K562 (cell line): ENCODE measurements around the gene GOLIM4. TPM values are rescaled to one million over a fixed set of nuclear protein-coding genes. Genes with fewer than 3 reads are reported as not detected.
A peak's percentile ranks its signal among the peaks of the same experiment; 100 is the strongest.

ENCODE experiments used
- ATAC-seq: fragments of 200-7000 bp; cut with Tn5 transposase; 3 replicates; pipeline ENCODE4 v1.9.1; 2020; ENCODE audit warnings: moderate library complexity
- BruUV-seq: library from RNA; stranded (reverse); fragments of 400-500 nt; replicated peaks from 2 replicates; lab custom pipeline; 2021; lab: Mats Ljungman, UMichigan
- CTCF ChIA-PET: fragments of 300-600 bp; formaldehyde crosslinking; extraction: SDS; loops from one replicate; lab custom pipeline; 2021; ENCODE audit warnings: low intra/inter-chr PET ratio; lab: Yijun Ruan, JAX
- POLR2A ChIA-PET: fragments of 300-600, 350-650 bp; sonication (Branson Sonifier 250); formaldehyde crosslinking; extraction: SDS; loops from one replicate; lab custom pipeline; 2021; ENCODE audit warnings: antibody characterized with exemption, inconsistent platforms; lab: Yijun Ruan, JAX
- DNase-seq, 4 experiments: peaks; one replicate each; pipeline versions ENCODE4 v3.0.0 to v3.0.0-alpha.2; 2011 to 2018; ENCODE audit warnings: low spot score in 3 of 4, mixed read lengths in 3 of 4; ENCODE audit errors: extremely low read depth in 1 of 4
- FAIRE-seq: peaks from 2 replicates; lab custom pipeline; 2011; peaks lifted over from hg19 to GRCh38; lab: Jason Lieb, UNC
- H2AFZ ChIP-seq: 2 replicates; pipeline ENCODE4 v1.6.0; 2011; ENCODE audit warnings: low read depth, low read length, control low read depth, inconsistent platforms
- H3K27ac ChIP-seq: fragments of 200-600 bp; 3 replicates; pipeline ENCODE4 v1.8.0; 2011; ENCODE audit warnings: low read depth, mild to moderate bottlenecking, control low read depth, inconsistent platforms, low read length, moderate library complexity, mixed read lengths; ENCODE audit errors: extremely low read depth
- H3K27me3 ChIP-seq, 2 experiments: fragments of 300-600 bp in 1 of 2; 2 replicates in 1 of 2; 3 replicates in 1 of 2; pipeline versions ENCODE4 v1.6.0 to v1.8.0; 2011; ENCODE audit warnings: inconsistent platforms in 2 of 2, low read length in 2 of 2, mild to moderate bottlenecking in 1 of 2, mixed read lengths in 1 of 2, moderate library complexity in 1 of 2; ENCODE audit not compliant: control insufficient read depth in 2 of 2, insufficient read depth in 2 of 2
- H3K36me3 ChIP-seq: fragments of 300-600 bp; 3 replicates; pipeline ENCODE4 v1.8.0; 2011; ENCODE audit warnings: mild to moderate bottlenecking, low read length, inconsistent platforms; ENCODE audit not compliant: control insufficient read depth, insufficient read depth
- H3K4me1 ChIP-seq, 2 experiments: fragments of 200-600 bp in 1 of 2; replicated peaks in 1 of 2; 2 replicates in 1 of 2; 3 replicates in 1 of 2; pipeline versions ENCODE4 v1.5.1 to v1.8.0; 2011; ENCODE audit warnings: inconsistent platforms in 2 of 2, low read length in 2 of 2, mild to moderate bottlenecking in 1 of 2, mixed read lengths in 1 of 2, moderate library complexity in 1 of 2; ENCODE audit not compliant: control insufficient read depth in 2 of 2, insufficient read depth in 2 of 2
- H3K4me2 ChIP-seq: 2 replicates; pipeline ENCODE4 v1.6.1; 2011; ENCODE audit warnings: low read length, control low read depth, inconsistent platforms, mixed read lengths; ENCODE audit not compliant: insufficient read depth
- H3K4me3 ChIP-seq: fragments of 200-600 bp; sonication (generic), shearing (Covaris generic); 2 replicates; pipeline ENCODE4 v1.5.1; 2016; ENCODE audit warnings: control low read depth, inconsistent platforms
- H3K79me2 ChIP-seq: fragments of 200-600 bp; 3 replicates; pipeline ENCODE4 v1.8.0; 2011; ENCODE audit warnings: low read length, inconsistent platforms; ENCODE audit not compliant: control insufficient read depth, insufficient read depth
- H3K9ac ChIP-seq, 2 experiments: 2 replicates each; pipeline versions ENCODE4 v1.6.0 to v1.6.1; 2011; ENCODE audit warnings: low read depth in 2 of 2, low read length in 2 of 2, control low read depth in 1 of 2, inconsistent platforms in 1 of 2, mild to moderate bottlenecking in 1 of 2, mixed read lengths in 1 of 2; ENCODE audit not compliant: insufficient read depth in 1 of 2
- H3K9me1 ChIP-seq: one replicate; pipeline ENCODE4 v1.6.0; 2011; ENCODE audit warnings: inconsistent platforms, mild to moderate bottlenecking, low read length, moderate library complexity; ENCODE audit not compliant: control insufficient read depth, insufficient read depth
- H3K9me3 ChIP-seq: replicated peaks from 2 replicates; pipeline ENCODE4 v1.5.1; 2011; ENCODE audit warnings: low read depth, low read length, inconsistent platforms; ENCODE audit not compliant: control insufficient read depth, insufficient read depth
- H4K20me1 ChIP-seq: replicated peaks from 2 replicates; pipeline ENCODE4 v1.6.1; 2011; ENCODE audit warnings: low read length, inconsistent platforms, mixed read lengths; ENCODE audit not compliant: control insufficient read depth, insufficient read depth
- GTF2B ChIP-seq: IDR thresholded peaks from 2 replicates; pipeline ENCODE4 v1.6.1; 2011; ENCODE audit not compliant: insufficient read length; ENCODE audit errors: extremely low read depth
- MEIS2 ChIP-seq: fragments of 450-650 bp; IDR thresholded peaks from 2 replicates; pipeline ENCODE4 v1.6.1; 2014; ENCODE audit warnings: mild to moderate bottlenecking; ENCODE audit not compliant: partially characterized antibody
- ZNF707 ChIP-seq: fragments of 250-450 bp; sonication (Bioruptor Pico); conservative IDR thresholded peaks from 2 replicates; pipeline ENCODE4 v1.8.0; 2022; ENCODE audit warnings: inconsistent platforms, mild to moderate bottlenecking, moderate library complexity
- WGBS: fragments of 100-300 bp; shearing (Covaris generic); methylation state at CpG from one replicate; pipeline ENCODE4 v1.1.6; 2016; ENCODE audit warnings: low coverage, mixed read lengths; ENCODE audit not compliant: insufficient coverage; ENCODE audit errors: missing lambda C conversion rate; 5-methylcytosine and 5-hydroxymethylcytosine counted together
- in situ Hi-C: fragments of 300-500 bp; cut with MboI; formaldehyde crosslinking; loops from 4 replicates; pipeline ENCODE4 v1.15.0; 2018; ENCODE audit warnings: inconsistent platforms, mixed read lengths
- intact Hi-C: fragments of 100-400 bp; cut with micrococcal nuclease; formaldehyde crosslinking; loops from 2 replicates; pipeline ENCODE4 v1.14.2; 2022
- polyA plus RNA-seq, 8 experiments: library from polyadenylated mRNA; depleted of rRNA in 4 of 8; stranded (reverse) in 5 of 8; unstranded in 3 of 8; fragments of >200 nt; fragmentation: Nextera tagmentation in 2 of 8; fragmentation: Illumina TruSeq in 1 of 8; extraction: Ambion mirVana in 2 of 8; extraction: Trizol in 1 of 8; gene quantifications; 2 replicates each; pipeline versions ENCODE4 v1.2.1 to v1.2.3, GENCODE V29; 2011 to 2014; ENCODE audit warnings: inconsistent platforms in 1 of 8, missing spikeins in 1 of 8
- total RNA-seq, 7 experiments: library from RNA; depleted of rRNA in 6 of 7; stranded (reverse); fragments of >200 nt in 6 of 7; fragmentation: Illumina TruSeq in 2 of 7; extraction: Trizol in 2 of 7; gene quantifications; 2 replicates each; pipeline versions ENCODE4 v1.2.1 to v1.2.3, GENCODE V29; 2011 to 2021; ENCODE audit warnings: low replicate concordance in 1 of 7
- TF ChIP-seq, protein P1 (sequence below): fragments of 450-650 bp; IDR thresholded peaks from 2 replicates; pipeline ENCODE4 v1.7.1; 2018; ENCODE audit warnings: mild to moderate bottlenecking, low read depth; ENCODE audit not compliant: partially characterized antibody
- TF ChIP-seq, protein P2 (sequence below): fragments of 450-650 bp; formaldehyde crosslinking; IDR thresholded peaks from 2 replicates; pipeline ENCODE4 v1.4.0; 2022; ENCODE audit warnings: mild to moderate bottlenecking, moderate library complexity

GOLIM4 gene
- total and polyA plus RNA-seq, 9 of the 15 experiments (the other 6 are each of a cell fraction or from before 2014, with no cell fraction given) = 9.3 to 39.4 (median 31.0) TPM

- Histone ChIP-seq H3K4me2 (peak overlapping the region; percentile 98), H3K4me3 (peak overlapping the region; percentile 77), H3K9me3 (no peaks in the 10 kb centered on the region), H3K4me1 (peaks cover 13 to 48% of the 10 kb centered on the region in 2 experiments), H2AFZ (no peak overlapping the region), H4K20me1 (peaks cover 9% of the 10 kb centered on the region), H3K9ac (peak overlapping the region; percentile 73 to 90), H3K27me3 (no peaks in the 10 kb centered on the region), H3K79me2 (peaks cover 72% of the 10 kb centered on the region), H3K9me1 (no peaks in the 10 kb centered on the region), H3K27ac (peak overlapping the region; percentile 23; the same call in 2 of the 3 replicates), H3K36me3 (no peaks in the 10 kb centered on the region)
- ATAC-seq (no peak), FAIRE-seq (no peak), DNase-seq (no peak)
- intact Hi-C loops (no loop called here), in situ Hi-C loops (no loop called here)
- CTCF ChIA-PET = no interaction called here
- WGBS = 0% methylated on average over 2 of the region's 2 CpGs
- TF ChIP-seq GTF2B = no peak
- TF ChIP-seq, protein P1, sequence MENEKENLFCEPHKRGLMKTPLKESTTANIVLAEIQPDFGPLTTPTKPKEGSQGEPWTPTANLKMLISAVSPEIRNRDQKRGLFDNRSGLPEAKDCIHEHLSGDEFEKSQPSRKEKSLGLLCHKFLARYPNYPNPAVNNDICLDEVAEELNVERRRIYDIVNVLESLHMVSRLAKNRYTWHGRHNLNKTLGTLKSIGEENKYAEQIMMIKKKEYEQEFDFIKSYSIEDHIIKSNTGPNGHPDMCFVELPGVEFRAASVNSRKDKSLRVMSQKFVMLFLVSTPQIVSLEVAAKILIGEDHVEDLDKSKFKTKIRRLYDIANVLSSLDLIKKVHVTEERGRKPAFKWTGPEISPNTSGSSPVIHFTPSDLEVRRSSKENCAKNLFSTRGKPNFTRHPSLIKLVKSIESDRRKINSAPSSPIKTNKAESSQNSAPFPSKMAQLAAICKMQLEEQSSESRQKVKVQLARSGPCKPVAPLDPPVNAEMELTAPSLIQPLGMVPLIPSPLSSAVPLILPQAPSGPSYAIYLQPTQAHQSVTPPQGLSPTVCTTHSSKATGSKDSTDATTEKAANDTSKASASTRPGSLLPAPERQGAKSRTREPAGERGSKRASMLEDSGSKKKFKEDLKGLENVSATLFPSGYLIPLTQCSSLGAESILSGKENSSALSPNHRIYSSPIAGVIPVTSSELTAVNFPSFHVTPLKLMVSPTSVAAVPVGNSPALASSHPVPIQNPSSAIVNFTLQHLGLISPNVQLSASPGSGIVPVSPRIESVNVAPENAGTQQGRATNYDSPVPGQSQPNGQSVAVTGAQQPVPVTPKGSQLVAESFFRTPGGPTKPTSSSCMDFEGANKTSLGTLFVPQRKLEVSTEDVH = no peak
- TF ChIP-seq MEIS2 = no peak
- TF ChIP-seq, protein P2, sequence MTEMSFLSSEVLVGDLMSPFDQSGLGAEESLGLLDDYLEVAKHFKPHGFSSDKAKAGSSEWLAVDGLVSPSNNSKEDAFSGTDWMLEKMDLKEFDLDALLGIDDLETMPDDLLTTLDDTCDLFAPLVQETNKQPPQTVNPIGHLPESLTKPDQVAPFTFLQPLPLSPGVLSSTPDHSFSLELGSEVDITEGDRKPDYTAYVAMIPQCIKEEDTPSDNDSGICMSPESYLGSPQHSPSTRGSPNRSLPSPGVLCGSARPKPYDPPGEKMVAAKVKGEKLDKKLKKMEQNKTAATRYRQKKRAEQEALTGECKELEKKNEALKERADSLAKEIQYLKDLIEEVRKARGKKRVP (CRISPR knock-in tag) = no peak
- TF ChIP-seq ZNF707 = no peak
- TSS peak; percentile 21 for BruUV-seq
- POLR2A ChIA-PET = no interaction called here
Observed at GRCh38 chr3:168093229-168093628, 2.5 kb downstream of the GOLIM4 start.
